AG04449 (cell line): ENCODE measurements around the gene COBL.

ENCODE experiments used
- CTCF ChIA-PET: fragments of 350-600 bp; formaldehyde crosslinking; extraction: SDS; loops from one replicate; lab custom pipeline; 2021; ENCODE audit warnings: antibody characterized with exemption; lab: Yijun Ruan, JAX
- POLR2A ChIA-PET: fragments of 400-600, 350-600 bp; formaldehyde crosslinking; extraction: SDS; loops from one replicate; lab custom pipeline; 2020; ENCODE audit warnings: antibody characterized with exemption, inconsistent platforms; lab: Yijun Ruan, JAX
- DNase-seq: peaks from one replicate; pipeline ENCODE4 v3.0.0-alpha.2; 2010; ENCODE audit warnings: low read depth, low spot score
- H3K4me3 ChIP-seq: 2 replicates; pipeline ENCODE4 v1.5.1; 2011; ENCODE audit warnings: low read depth, mild to moderate bottlenecking, control low read depth, low read length
- CTCF ChIP-seq: IDR thresholded peaks from one replicate; pipeline ENCODE4 v1.5.1; 2011; ENCODE audit warnings: mild to moderate bottlenecking, moderate library complexity, low read length, control low read depth, inconsistent platforms; ENCODE audit not compliant: insufficient read depth; ENCODE audit errors: missing control alignments

Gene COBL

GRCh38 chr7:51242881-51243518 is 73.6 kb downstream of the COBL start:
- POLR2A ChIA-PET: no interaction called here
- CTCF ChIA-PET: no interaction called here
- H3K4me3 ChIP-seq: no peak overlapping the region
- no peak for TF ChIP-seq CTCF
- DNase-seq: no peak

- no peak overlapping the region for H3K4me3 ChIP-seq
- POLR2A ChIA-PET: no interaction called here
- TF ChIP-seq CTCF: no peak
- CTCF ChIA-PET: no interaction called here
- no peak for DNase-seq
These were observed 74.5 kb downstream of the COBL start for GRCh38 chr7:51242007-51242691.

- ChIA-PET POLR2A (no interaction called here), CTCF (no interaction called here)
- DNase-seq: no peak
- H3K4me3 ChIP-seq: no peak overlapping the region
- no peak for TF ChIP-seq CTCF
These were observed 75.7 kb downstream of the COBL start for GRCh38 chr7:51240868-51241267.

DNA sequence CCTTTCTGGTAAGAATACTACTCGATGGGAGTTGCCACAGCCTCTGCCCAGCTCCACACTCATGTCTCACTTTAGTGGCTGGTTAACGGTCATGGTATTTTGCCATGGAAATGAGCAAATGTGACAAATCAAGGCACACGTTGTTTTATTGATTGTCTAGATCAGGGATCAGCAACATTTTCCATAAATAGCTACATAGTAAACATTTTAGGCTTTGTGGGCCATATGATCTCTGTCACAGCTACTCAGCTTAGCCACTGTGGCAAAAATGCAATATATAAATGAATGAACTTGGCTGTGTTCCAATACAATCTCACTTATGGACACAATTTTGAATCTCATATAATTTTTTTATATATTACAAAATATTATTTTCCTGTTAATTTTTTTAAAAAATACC is 76.9 kb downstream of the COBL start:
- TF ChIP-seq CTCF: no peak
- CTCF ChIA-PET: no interaction called here
- no peak for DNase-seq
- no peak overlapping the region for H3K4me3 ChIP-seq
- POLR2A ChIA-PET: no interaction called here

GRCh38 chr7:51238981-51239495 is 77.6 kb downstream of the COBL start:
- H3K4me3 ChIP-seq: no peak overlapping the region
- ChIA-PET CTCF (no interaction called here), POLR2A (no interaction called here)
- TF ChIP-seq CTCF: no peak
- DNase-seq: no peak

GRCh38 chr7:51237446-51238133 is 79.0 kb downstream of the COBL start:
- CTCF ChIA-PET: no interaction called here
- no peak for DNase-seq
- no peak for TF ChIP-seq CTCF
- POLR2A ChIA-PET: no interaction called here
- no peak overlapping the region for H3K4me3 ChIP-seq
